Pulmonary artery endothelial cell (primary cell): ENCODE measurements around the gene DFFA. TPM values are rescaled to one million over a fixed set of nuclear protein-coding genes. Genes with fewer than 3 reads are reported as not detected.

ENCODE experiments used
- DNase-seq: peaks from one replicate; pipeline ENCODE4 v3.0.0-alpha.2; 2011; ENCODE audit warnings: low read depth, low spot score
- total RNA-seq: library from RNA; depleted of rRNA; stranded (reverse); fragments of >200 nt; gene quantifications from 2 replicates; pipeline ENCODE4 v1.2.3, GENCODE V29; 2014

Gene DFFA
- total RNA-seq = 78.3 and 82.2 TPM in 2 replicates

GRCh38 chr1:10472220-10473144, at the start of gene DFFA:
TSS of gene DFFA (minus strand) at chr1:10472529. CDS start at chr1:10472458, 71 bp downstream.
- DNase-seq = peak; percentile 85

GRCh38 chr1:10521537-10522157, 49.3 kb upstream of the DFFA start:
- DNase-seq = no peak

GRCh38 chr1:10520952-10521351, 48.6 kb upstream of the DFFA start:
- no peak for DNase-seq

GRCh38 chr1:10520497-10520896, 48.2 kb upstream of the DFFA start:
- DNase-seq = no peak

GRCh38 chr1:10519016-10519417, 46.7 kb upstream of the DFFA start:
- no peak for DNase-seq

- no peak for DNase-seq
Observed at GRCh38 chr1:10517677-10517982, 45.3 kb upstream of the DFFA start.

- no peak for DNase-seq
Observed at GRCh38 chr1:10516925-10517676, 44.8 kb upstream of the DFFA start.

- DNase-seq = no peak
Observed at GRCh38 chr1:10515976-10516750, 43.8 kb upstream of the DFFA start.

GRCh38 chr1:10515301-10515975, 43.1 kb upstream of the DFFA start:
- no peak for DNase-seq

- DNase-seq = no peak
Observed at GRCh38 chr1:10514490-10515235, 42.3 kb upstream of the DFFA start.

- no peak for DNase-seq
Observed at GRCh38 chr1:10513199-10513598, 40.9 kb upstream of the DFFA start.

GRCh38 chr1:10511494-10511885, 39.2 kb upstream of the DFFA start:
- no peak for DNase-seq

GRCh38 chr1:10510520-10511493, 38.5 kb upstream of the DFFA start:
- no peak for DNase-seq

- DNase-seq = no peak
Observed at GRCh38 chr1:10509809-10510509, 37.6 kb upstream of the DFFA start.

- DNase-seq = no peak
Observed at GRCh38 chr1:10508511-10508951, 36.2 kb upstream of the DFFA start.

GRCh38 chr1:10507111-10507879, 35.0 kb upstream of the DFFA start:
- DNase-seq = no peak

GRCh38 chr1:10506677-10507047, 34.3 kb upstream of the DFFA start:
- no peak for DNase-seq
